H4 (cell line): Measurements from ENCODE around the gene ZNF618. TPM values are rescaled to one million over a fixed set of nuclear protein-coding genes. Genes with fewer than 3 reads are reported as not detected.

ENCODE experiments used
- DNase-seq: peaks from one replicate; pipeline ENCODE4 v3.0.0-alpha.2; 2015; ENCODE audit warnings: low spot score
- total RNA-seq: library from RNA; depleted of rRNA; stranded (reverse); fragments of >200 nt; shearing (Covaris generic); gene quantifications from 2 replicates; pipeline ENCODE4 v1.2.3, GENCODE V29; 2014; rRNA removed

The ZNF618 gene
- total RNA-seq, 1 experiment from 2014 or later = 4.9 TPM

DNA sequence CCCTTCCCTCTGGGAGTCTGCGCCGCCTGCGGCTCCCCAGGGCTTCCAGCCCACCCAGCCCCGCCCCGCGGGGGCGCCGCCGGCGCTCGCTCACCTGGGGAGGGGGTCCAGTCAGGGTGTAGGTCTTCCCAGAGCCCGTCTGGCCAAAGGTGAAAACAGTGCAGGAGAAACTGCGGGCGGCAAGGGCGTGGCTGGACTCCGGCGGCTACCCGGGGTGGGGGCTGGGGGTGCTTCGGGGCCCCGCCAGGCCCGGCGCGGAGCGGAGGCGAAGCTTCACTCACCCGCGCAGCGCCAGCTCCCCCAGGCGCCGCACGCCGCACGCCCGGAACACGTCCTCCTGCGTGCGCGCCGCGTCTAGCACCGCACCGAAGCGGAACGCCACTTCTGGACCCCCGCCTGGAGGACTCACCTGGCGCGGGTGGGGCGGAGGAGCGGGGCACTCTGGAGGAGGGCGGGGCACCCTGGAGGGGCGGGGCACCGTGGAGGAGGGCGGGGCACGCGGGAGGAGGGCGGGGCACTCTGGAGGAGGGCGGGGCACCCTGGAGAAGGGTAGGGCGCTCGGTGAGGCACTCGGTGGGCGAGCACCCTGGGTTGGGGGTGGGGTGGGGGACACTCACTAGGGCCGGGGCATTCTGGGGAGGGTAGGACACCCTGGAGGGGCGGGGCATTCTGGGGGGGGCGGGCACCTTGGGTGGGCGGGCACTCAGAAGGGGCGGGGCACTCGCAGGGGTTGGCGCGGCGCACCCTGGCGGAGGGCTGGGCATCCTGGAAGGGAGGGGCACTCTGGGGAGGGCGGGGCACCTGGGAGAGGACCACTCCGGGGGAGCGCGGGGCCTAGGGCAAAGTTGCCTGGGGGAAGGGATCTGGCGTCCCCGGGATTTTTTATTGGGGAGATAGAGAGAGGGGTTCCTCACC lies 222.2 kb downstream of the ZNF618 start:
- DNase-seq = no peak

DNA sequence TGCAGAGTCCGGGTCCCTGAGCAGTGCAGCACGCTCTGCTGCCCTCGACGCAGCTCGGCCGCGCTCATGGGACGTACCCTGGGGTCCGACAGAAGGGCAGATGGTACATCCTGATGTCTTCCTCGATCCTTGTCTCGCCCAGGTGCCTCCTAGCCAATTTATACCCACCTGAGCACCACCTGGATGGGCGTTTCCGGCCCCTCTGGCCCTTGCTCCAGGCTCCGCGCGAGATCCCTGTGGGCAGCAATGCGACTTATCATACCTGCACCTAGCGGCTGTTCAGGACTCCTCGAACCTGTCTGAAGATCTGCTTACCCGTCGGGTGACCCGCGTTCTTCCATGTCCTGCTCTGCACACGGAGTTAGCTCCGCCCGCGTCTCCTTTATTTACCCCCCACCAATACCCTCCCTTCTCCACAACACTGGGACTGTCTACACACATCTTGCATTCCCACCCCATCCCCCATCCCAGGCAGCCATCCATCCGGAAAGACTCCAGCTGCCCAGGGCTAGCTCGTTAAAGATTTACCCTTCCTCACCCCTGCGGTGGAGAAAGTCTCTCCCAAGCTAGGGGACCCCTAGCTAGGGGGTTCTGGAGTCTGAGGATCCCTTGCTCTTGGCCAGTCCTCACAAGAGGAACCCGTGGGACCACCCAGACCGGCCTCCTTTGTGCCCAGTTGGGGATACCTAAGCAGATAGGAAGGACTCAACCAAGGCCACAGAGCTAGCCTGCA lies 223.0 kb downstream of the ZNF618 start, which contains the start of gene KIF12:
Gene KIF12, minus strand, starts transcription at position 357 of the 733 bp plus-strand sequence. Its CDS starts 16 bp downstream, at position 341.
- DNase-seq = no peak

- no peak for DNase-seq
Measured at GRCh38 chr9:114099669-114100270, 223.7 kb downstream of the ZNF618 start.

GRCh38 chr9:114100536-114100935 lies 224.4 kb downstream of the ZNF618 start:
- DNase-seq = no peak

GRCh38 chr9:114102484-114102883 lies 226.4 kb downstream of the ZNF618 start:
- no peak for DNase-seq

DNA sequence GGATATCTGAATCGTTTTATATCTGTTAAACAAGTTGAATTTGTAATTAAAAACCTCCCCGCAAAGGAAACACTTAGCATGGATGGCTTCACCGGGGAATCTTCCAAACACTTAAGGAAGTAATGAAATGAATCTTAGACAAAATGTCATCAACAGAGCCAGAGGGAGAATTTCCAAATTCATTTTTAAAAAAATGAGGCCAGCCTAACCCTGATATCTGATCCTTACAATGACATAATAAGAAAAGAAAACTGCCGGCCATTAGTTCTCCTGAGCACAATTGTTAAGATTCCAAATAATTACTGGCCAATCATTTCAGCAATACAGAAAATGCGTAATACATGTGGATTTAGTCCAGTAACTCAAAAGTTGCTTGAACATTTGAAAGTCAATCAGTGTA lies 229.1 kb downstream of the ZNF618 start:
- DNase-seq = no peak

Other genes with a start within 250 kb of the ZNF618 start
- 6.6 and 9.9 TPM in 2 replicates for gene AMBP, start 202.0 kb downstream of the ZNF618 start, total RNA-seq
- not detected in 2 replicates for gene KIF12, start 223.0 kb downstream of the ZNF618 start, total RNA-seq